Left ventricle myocardium inferior (tissue), 1 donor: ENCODE results near the gene HDAC6. TPM values are rescaled to one million over a fixed set of nuclear protein-coding genes. Genes with fewer than 3 reads are reported as not detected.
A peak's percentile ranks its signal among the peaks of the same experiment; 100 is the strongest.

Experiments
- DNase-seq: peaks from one replicate; pipeline ENCODE4 v3.0.0-alpha.2; 2020
- H3K27ac ChIP-seq: fragments of 200-600 bp; replicated peaks from 2 replicates; pipeline ENCODE4 v1.8.0; 2021
- H3K27me3 ChIP-seq: fragments of 200-600 bp; 2 replicates; pipeline ENCODE4 v1.8.0; 2021; ENCODE audit warnings: low read depth
- H3K36me3 ChIP-seq: fragments of 200-600 bp; 2 replicates; pipeline ENCODE4 v1.8.0; 2021
- H3K4me1 ChIP-seq: fragments of 200-600 bp; 2 replicates; pipeline ENCODE4 v1.8.0; 2021
- H3K4me3 ChIP-seq: fragments of 200-600 bp; 2 replicates; pipeline ENCODE4 v1.8.0; 2021; ENCODE audit warnings: mild to moderate bottlenecking, moderate library complexity
- H3K9me3 ChIP-seq: fragments of 200-600 bp; replicated peaks from 2 replicates; pipeline ENCODE4 v1.8.0; 2021
- intact Hi-C: fragments of 100-400 bp; cut with micrococcal nuclease; formaldehyde crosslinking; loops from one replicate; pipeline ENCODE4 v1.11.0; 2022
- total RNA-seq: library from RNA; stranded (reverse); fragmentation: NEBNext Ultra II Directional; extraction: Animal tissue kit (Norgen Biotek cat#: 25700); gene quantifications from one replicate; pipeline ENCODE4 v1.2.1, GENCODE V29; 2021
- TF ChIP-seq, protein P1 (sequence below): fragments of 200-600 bp; IDR thresholded peaks from 2 replicates; pipeline ENCODE4 v1.8.0; 2021; ENCODE audit warnings: antibody characterized with exemption, mild to moderate bottlenecking, borderline replicate concordance
- donor health status: DM: no; HTN: yes; CAD: no; lungs with severe emphysema.

The HDAC6 gene
- total RNA-seq, 1 donor from 2014 or later: 39.7 TPM

DNA sequence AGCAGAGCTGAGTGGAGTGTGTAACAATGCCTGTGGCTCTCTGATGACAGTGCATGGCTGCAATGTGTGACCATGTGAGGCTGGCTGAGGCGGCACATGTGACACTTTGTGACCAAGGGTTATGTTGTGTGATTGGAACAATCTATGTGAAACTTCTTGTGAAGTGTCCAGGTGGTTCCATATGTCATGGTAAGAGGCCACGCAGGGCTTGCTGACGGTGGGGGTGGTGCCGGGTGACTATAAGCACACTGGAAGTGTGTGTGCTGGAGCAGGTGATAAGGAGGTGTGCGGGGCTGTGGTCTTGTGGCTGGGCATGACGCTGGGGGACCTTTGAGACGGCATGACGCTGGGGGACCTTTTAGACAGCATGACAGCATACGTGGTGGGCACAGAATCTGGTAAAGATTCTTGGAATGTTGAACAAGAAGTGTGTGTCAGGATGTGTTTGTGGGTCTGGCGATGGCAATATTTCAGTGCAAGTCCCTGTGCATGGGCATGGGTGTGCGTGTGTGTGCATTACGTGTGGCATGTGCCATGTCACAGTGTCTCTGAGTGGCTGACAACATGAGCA, 7.4 kb upstream of the HDAC6 start:
- no peaks in the 10 kb centered on the region for H3K27me3 ChIP-seq
- no peaks in the 10 kb centered on the region for H3K36me3 ChIP-seq
- no peak overlapping the region for H3K4me3 ChIP-seq
- no peak overlapping the region for H3K27ac ChIP-seq
- TF ChIP-seq, protein P1, sequence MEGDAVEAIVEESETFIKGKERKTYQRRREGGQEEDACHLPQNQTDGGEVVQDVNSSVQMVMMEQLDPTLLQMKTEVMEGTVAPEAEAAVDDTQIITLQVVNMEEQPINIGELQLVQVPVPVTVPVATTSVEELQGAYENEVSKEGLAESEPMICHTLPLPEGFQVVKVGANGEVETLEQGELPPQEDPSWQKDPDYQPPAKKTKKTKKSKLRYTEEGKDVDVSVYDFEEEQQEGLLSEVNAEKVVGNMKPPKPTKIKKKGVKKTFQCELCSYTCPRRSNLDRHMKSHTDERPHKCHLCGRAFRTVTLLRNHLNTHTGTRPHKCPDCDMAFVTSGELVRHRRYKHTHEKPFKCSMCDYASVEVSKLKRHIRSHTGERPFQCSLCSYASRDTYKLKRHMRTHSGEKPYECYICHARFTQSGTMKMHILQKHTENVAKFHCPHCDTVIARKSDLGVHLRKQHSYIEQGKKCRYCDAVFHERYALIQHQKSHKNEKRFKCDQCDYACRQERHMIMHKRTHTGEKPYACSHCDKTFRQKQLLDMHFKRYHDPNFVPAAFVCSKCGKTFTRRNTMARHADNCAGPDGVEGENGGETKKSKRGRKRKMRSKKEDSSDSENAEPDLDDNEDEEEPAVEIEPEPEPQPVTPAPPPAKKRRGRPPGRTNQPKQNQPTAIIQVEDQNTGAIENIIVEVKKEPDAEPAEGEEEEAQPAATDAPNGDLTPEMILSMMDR: no peak
- no peak for DNase-seq
- H3K9me3 ChIP-seq: no peaks in the 10 kb centered on the region
- intact Hi-C loops: no loop called here
- no peaks in the 10 kb centered on the region for H3K4me1 ChIP-seq

DNA sequence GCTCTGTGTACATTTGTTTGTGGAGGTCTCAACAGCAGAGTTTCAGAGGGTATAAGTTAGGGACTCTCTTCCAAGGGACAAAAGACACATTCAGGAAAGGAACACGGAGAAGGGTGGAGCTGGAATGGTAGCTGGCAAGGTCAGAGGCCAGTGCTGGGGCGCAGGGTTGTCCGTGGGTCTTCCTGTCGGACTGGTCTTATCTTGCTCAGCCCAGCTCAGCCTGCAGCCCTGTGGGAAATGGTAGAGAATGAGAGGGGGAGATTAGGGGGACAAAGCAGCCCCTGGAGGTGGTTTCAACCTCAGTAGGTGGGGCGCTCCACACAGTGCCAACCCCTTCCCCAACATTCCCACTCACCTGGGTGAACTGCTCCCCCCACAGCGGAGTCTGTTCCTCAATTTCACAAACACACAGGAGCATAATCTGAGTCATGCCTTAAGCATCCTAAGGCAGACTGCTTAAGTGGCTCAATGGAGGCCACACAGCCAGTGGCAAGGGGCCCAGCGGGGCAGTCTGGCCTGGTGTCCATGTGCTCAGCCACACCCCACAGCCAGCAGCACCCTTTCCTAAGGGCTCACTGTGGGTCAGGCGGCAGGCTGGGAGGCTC, 6.9 kb upstream of the HDAC6 start:
- H3K36me3 ChIP-seq: no peaks in the 10 kb centered on the region
- no peak for DNase-seq
- no peaks in the 10 kb centered on the region for H3K9me3 ChIP-seq
- no peaks in the 10 kb centered on the region for H3K27me3 ChIP-seq
- intact Hi-C loops: no loop called here
- no peak overlapping the region for H3K4me3 ChIP-seq
- H3K27ac ChIP-seq: no peak overlapping the region
- TF ChIP-seq, protein P1: no peak
- no peaks in the 10 kb centered on the region for H3K4me1 ChIP-seq

DNA sequence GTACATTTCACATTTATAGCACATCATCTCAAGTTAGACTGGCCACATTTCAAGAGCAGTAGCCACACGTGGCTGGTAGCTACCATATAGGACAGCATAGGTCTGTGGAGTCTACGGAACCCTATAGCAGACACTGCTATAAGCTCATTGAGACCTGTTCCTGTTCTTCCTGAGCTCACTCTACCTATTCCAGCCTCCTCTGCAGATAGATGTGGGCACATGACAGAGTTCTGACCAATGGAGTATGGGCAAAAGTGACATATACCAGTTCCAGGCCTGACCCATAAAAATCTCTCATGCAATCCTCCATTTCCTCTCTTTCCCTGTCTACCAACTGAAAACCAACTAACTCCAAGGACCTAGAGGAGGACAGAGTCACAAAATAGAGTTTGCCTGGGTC, 3.5 kb upstream of the HDAC6 start:
- Histone ChIP-seq H3K36me3 (no peaks in the 10 kb centered on the region), H3K4me1 (peaks cover 5% of the 10 kb centered on the region), H3K27me3 (no peaks in the 10 kb centered on the region), H3K9me3 (no peaks in the 10 kb centered on the region), H3K4me3 (no peak overlapping the region), H3K27ac (no peak overlapping the region)
- TF ChIP-seq, protein P1: no peak
- no peak for DNase-seq
- intact Hi-C loops: no loop called here

DNA sequence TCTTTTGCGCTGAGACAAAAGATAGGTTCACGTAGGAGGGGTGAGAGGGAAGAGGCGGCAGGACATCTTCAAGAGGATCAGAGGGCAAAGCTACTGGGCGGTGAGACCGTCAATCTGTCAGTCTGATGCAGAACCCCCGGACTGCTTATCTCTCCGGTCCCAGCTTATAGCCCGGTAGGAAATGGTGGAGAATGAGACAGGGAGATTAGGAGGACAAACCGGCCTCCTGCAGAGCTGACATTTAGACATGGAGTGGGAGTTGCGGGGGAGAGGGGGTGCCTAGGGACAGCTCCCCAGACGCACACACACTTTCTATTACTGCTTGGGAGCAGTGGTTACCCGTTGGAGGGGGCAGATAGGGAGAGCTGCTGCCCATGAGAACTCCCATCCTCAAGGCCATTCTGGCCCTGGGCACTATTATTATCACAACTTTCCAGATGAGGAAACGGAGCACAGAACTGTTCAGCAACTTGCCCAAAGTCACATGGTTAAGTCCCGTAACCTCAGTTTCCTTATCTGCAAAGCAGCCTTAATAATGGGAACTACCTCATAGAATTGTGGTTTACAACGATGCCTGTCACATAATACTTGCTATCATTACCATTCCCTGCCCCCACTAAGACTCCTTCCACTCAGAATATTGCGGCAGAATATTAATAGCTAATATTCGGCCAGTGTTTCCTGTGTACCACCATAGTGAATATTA, 1.1 kb upstream of the HDAC6 start:
- intact Hi-C loops: no loop called here
- Histone ChIP-seq H3K4me1 (peaks cover 5% of the 10 kb centered on the region), H3K9me3 (no peaks in the 10 kb centered on the region), H3K27me3 (no peaks in the 10 kb centered on the region), H3K4me3 (peak overlapping the region; percentile 75), H3K27ac (peak overlapping the region; percentile 97), H3K36me3 (no peaks in the 10 kb centered on the region)
- no peak for DNase-seq
- TF ChIP-seq, protein P1: no peak

DNA sequence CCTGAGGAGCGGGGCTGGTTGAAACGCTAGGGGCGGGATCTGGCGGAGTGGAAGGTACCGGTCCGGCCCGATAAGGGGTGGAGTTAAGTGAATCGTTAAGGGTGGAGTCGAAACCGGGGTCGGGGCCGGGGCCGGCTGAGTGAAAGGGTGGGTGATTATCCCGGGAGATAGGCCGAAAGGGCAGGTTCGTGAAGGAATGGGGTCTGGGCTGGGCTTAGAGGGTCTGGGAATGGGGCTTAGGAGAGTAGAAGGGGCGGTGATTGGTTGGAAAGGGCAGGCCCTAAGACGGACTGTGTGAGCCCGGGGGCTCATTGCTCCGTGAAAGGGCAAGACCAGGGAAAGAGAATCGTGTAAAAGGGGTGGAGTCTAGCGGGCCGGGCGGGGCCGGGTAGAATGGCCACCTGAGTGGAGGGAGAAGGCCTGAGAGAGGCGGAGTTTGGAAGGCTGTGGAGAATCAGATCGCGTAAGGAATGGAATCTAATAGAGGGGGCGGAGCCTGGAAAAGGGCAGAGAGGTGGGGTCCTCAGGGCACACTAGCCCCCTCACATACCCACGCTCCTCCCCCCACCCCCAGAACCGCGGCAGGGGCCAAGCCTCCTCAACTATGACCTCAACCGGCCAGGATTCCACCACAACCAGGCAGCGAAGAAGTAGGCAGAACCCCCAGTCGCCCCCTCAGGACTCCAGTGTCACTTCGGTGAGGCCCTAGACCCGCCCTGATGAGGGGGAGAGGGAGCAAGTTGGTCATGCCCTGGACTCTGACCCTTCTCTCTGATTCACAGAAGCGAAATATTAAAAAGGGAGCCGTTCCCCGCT, 430 bp downstream of the HDAC6 start:
- Histone ChIP-seq H3K4me1 (peaks cover 5% of the 10 kb centered on the region), H3K27me3 (no peaks in the 10 kb centered on the region), H3K9me3 (no peaks in the 10 kb centered on the region), H3K27ac (peak overlapping the region; percentile 94), H3K4me3 (peak overlapping the region; percentile 73), H3K36me3 (no peaks in the 10 kb centered on the region)
- intact Hi-C loops: no loop called here
- TF ChIP-seq, protein P1: no peak
- peak; percentile 80 for DNase-seq
